Motor neuron (in vitro differentiated cells): Measurements from ENCODE around the gene ABI3BP. TPM values are rescaled to one million over a fixed set of nuclear protein-coding genes. Genes with fewer than 3 reads are reported as not detected.

Experiments used
- ATAC-seq, 8 experiments: fragments of 200-7000 bp; cut with Tn5 transposase; replicated peaks in 6 of 8; 2 replicates each; pipeline ENCODE4 v1.8.0; 2021; ENCODE audit warnings: mild to moderate bottlenecking in 8 of 8, moderate library complexity in 8 of 8
- H3K27ac ChIP-seq, 2 donors: fragments of 250-450 bp; sonication (Bioruptor Pico); 2 replicates each; pipeline ENCODE4 v1.9.0; 2021; ENCODE audit warnings: antibody characterized with exemption in 2 of 2, mild to moderate bottlenecking in 2 of 2, moderate library complexity in 1 of 2
- H3K4me1 ChIP-seq, 2 donors: fragments of 250-450 bp; sonication (Bioruptor Pico); replicated peaks in 1 of 2; 2 replicates each; pipeline ENCODE4 v1.6.1; 2021; ENCODE audit warnings: antibody characterized with exemption in 2 of 2, mild to moderate bottlenecking in 2 of 2, moderate library complexity in 1 of 2
- H3K4me3 ChIP-seq, 5 donors: fragments of 250-450 bp; sonication (Bioruptor Pico); 2 replicates each; pipeline ENCODE4 v1.9.0; 2021; ENCODE audit warnings: antibody characterized with exemption in 5 of 5, mild to moderate bottlenecking in 5 of 5, moderate library complexity in 4 of 5
- WGBS, 10 experiments: fragments of 450-650 bp; shearing (Covaris generic); methylation state at CpG; one replicate each; pipeline ENCODE4 v1.0.0; 2022; 5-methylcytosine and 5-hydroxymethylcytosine counted together
- in situ Hi-C, 9 experiments: fragments of 400-800 bp; cut with MboI; loops; one replicate each; pipeline ENCODE4 v1.15.0; 2021; ENCODE audit warnings: low sequenced_read_pairs in 9 of 9, low pct_unique_long_range_greater_than_20kb in 2 of 9; ENCODE audit not compliant: unreplicated experiment in 9 of 9
- total RNA-seq, 8 experiments: library from RNA; unstranded; fragments of 300-600 nt; gene quantifications; 2 replicates each; pipeline versions ENCODE4 v1.2.3 to v1.2.4, GENCODE V29; 2022

Gene ABI3BP
- total RNA-seq, 8 experiments from 2014 or later = 1.0 to 8.1 (median 2.3) TPM

- peak overlapping the region; percentile 96 to 97 for H3K27ac ChIP-seq
- WGBS, 10 experiments = 0 to 18% (median 7%) methylated on average over 1 to 8 of the region's 8 CpGs; no CpG with 5 or more reads in 1 of the 10 experiments
These were observed 282.8 kb downstream of the ABI3BP start for GRCh38 chr3:100710261-100710968.

GRCh38 chr3:100709842-100710260, 283.4 kb downstream of the ABI3BP start:
- 0 to 20% (median 0%) methylated on average over 1 to 4 of the region's 23 CpGs; no CpG with 5 or more reads in 4 of the 10 experiments for WGBS, 10 experiments

More at GRCh38 chr3:100710261-100710968, 282.8 kb downstream of the ABI3BP start:
- H3K4me3 ChIP-seq = peak overlapping the region; percentile 53 to 64 (median 62)
- H3K4me1 ChIP-seq = peaks cover 11 to 13% of the 10 kb centered on the region in 2 donors
- peak in 3 of 8 experiments; percentile 6 to 19 (median 14) for ATAC-seq
- in situ Hi-C loops = no loop called here

DNA sequence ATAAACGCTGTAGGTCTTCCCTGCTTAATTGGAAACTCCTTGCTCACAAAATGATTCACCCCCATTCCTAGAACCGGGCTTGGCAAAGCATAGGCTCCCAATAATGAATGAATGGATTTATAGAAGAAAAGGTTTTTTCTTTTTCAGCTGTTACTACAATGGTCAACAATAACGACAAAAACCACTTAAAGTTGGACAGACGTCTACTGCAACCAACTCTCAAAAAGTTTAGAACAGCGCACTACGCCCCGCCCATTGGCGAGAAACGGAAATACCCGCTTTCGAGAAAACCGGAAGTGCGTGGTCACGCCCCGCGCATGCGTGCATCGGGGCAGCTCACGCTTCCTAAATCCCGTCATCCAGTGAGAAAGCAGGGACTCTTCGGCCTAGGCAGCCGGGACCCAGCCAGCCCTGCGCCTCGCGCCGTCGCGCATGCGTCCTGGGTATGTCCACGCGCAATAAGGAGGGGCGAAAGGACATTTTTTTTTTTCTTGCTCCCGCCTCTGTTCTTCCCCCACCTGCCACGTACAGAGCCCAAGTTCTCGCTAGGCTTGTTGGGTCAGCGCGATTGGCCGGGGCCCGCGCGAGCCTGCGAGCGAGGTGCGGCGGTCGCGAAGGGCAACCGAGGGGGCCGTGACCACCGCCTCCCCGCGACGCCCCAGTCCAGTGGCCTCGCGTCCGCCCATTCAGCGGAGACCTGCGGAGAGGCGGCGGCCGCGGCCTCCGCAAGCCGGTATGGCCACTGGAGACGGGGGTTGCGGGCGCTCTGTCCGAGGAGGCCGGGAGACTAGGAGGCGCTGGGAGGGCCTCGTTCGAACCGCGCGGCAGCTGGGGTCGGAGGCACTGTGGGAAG, 284.0 kb downstream of the ABI3BP start, which contains the start of gene TFG:
Gene TFG, plus strand, starts transcription at position 506 of the 853 bp plus-strand sequence. CDS start 4,192 bp downstream, outside the sequence.
- Histone ChIP-seq H3K4me3 (peak within 1 kb of the TSS; percentile 53 to 64 (median 62)), H3K27ac (peak within 1 kb of the TSS; percentile 96 to 97), H3K4me1 (peaks cover 11 to 13% of the 10 kb centered on the region in 2 donors)
- 0 to 5% (median 0%) methylated on average over 1 to 22 of the region's 76 CpGs; no CpG with 5 or more reads in 1 of the 10 experiments for WGBS, 10 experiments
- in situ Hi-C loops = no loop called here
- ATAC-seq = peak; percentile 86 to 94 (median 93)

More at GRCh38 chr3:100709842-100710260, 283.4 kb downstream of the ABI3BP start:
- H3K27ac ChIP-seq = peak overlapping the region; percentile 96 to 97
- peak overlapping the region; percentile 53 to 64 (median 62) for H3K4me3 ChIP-seq
- H3K4me1 ChIP-seq = peaks cover 11 to 13% of the 10 kb centered on the region in 2 donors
- in situ Hi-C loops = no loop called here
- ATAC-seq = peak; percentile 4 to 54 (median 36)

- peak overlapping the region; percentile 31 to 64 (median 62) for H3K4me3 ChIP-seq
- peak overlapping the region; percentile 37 to 56 for H3K27ac ChIP-seq
- in situ Hi-C loops = no loop called here
- WGBS, 10 experiments = 17 to 100% (median 85%) methylated on average over 1 to 3 of the region's 3 CpGs; no CpG with 5 or more reads in 1 of the 10 experiments
- no peak for ATAC-seq
- H3K4me1 ChIP-seq = peaks cover 11 to 13% of the 10 kb centered on the region in 2 donors
These were observed 284.6 kb downstream of the ABI3BP start for GRCh38 chr3:100708644-100708988.

DNA sequence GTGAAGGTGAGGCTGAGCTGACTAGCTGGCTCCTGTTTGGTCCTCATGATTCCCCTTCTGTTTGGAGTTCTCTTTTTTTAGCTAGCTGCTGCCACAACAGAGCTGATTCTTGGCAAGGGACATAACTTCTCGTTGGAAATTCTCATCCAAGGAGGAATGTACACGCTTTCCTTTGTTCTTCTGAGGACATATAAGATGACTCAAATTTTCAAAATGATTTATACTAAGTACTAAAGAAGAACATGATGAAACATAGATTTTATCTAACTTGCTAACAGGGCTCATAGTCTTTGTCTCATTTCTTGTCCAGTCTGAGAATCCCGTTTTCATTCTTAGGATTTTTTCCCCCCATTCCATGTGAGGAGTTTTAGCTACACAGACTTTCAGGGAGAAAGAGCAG, 286.9 kb downstream of the ABI3BP start:
- H3K4me1 ChIP-seq = peaks cover 11 to 13% of the 10 kb centered on the region in 2 donors
- no peak overlapping the region for H3K4me3 ChIP-seq
- no peak for ATAC-seq
- in situ Hi-C loops = no loop called here
- WGBS, 10 experiments = 0 to 90% (median 49%) methylated on average over 1 to 3 of the region's 3 CpGs
- no peak overlapping the region for H3K27ac ChIP-seq

DNA sequence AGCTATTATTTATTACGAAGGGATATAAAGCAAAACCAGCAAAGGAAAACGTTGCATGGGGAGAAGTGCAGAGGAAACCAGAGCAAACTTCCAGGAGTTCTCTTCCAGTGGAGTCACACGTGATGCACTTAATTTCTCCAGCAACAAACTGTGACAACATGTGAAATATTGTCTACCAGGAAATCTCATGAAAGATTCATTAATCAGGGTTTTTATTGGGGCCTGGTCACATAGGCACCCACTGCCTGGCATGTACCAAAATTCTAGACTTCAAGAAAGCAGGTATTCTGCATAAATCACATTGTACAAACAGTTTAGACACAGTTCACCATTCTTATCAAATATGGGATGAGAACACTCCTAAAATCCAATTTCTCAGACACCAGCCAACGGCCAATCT, 289.4 kb downstream of the ABI3BP start:
- H3K27ac ChIP-seq = no peak overlapping the region
- peaks cover 4 to 6% of the 10 kb centered on the region in 2 donors for H3K4me1 ChIP-seq
- H3K4me3 ChIP-seq = no peak overlapping the region
- in situ Hi-C loops = no loop called here
- 17 to 93% (median 68%) methylated on average over 1 to 4 of the region's 4 CpGs; no CpG with 5 or more reads in 2 of the 10 experiments for WGBS, 10 experiments
- ATAC-seq = no peak

- Histone ChIP-seq H3K27ac (no peak overlapping the region), H3K4me1 (no peaks in the 10 kb centered on the region), H3K4me3 (no peak overlapping the region)
- 47 to 90% (median 81%) methylated on average over 1 to 5 of the region's 5 CpGs for WGBS, 10 experiments
- no peak for ATAC-seq
- in situ Hi-C loops = no loop called here
These were observed 290.3 kb downstream of the ABI3BP start for GRCh38 chr3:100702980-100703345.

DNA sequence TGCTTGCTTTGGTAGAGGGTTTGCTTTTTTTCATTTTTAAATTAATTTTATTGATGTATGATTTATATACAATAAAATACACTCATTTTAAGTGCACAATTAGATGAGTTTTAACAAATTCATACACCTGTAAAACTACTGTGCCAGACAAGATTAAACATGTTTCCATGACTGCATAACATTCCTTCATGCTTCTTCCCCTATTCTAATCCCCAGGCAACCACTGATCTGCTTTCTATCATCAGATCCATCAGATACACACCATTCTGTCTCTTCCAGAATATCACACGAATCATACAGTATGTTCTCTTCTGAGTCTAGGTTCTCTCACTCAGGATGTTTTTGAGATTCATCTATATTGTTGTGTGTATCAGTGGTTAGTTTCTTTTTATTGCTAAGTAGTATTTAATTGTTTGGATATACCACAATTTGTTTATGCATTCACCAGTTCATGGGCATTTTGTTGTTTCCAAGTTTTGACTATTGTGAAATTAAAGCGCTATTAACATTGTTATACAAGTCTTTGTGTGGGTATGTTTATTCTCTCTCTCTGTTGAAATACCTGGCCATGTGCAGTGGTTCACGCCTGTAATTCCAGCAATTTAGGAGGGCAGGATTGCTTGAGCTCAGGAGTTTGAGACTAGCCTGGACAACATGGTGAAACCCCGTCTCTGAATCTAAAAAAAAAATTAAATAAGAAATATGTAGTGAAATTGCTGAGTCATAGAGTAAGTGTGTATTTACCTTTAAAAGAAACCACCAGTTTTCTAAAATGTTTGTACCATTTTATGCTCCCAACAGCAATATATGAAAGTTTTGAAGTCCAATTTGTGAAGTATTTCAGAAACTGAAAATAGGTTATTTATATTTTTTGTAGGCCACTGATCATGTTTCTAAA, 290.9 kb downstream of the ABI3BP start:
- in situ Hi-C loops = no loop called here

DNA sequence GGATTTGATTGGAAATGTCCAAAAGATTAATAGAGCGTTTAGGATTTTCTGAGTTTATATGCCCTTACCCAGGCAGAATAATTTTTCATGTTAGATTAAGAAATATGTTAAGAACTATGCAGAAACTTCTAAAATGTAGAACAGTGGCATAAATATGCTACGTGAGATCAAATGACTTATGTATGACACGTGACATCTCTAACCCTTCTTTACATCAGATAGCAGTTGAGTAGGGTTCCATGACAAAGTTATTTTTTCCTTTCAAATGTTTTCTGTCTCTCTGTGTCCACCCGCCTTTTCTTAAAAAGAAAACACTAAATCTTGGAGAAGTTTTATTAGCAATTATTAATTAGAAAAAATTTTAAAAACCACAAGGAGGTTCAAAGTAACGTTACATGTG, 292.5 kb downstream of the ABI3BP start:
- H3K4me3 ChIP-seq = no peak overlapping the region
- no peak overlapping the region for H3K27ac ChIP-seq
- in situ Hi-C loops = no loop called here
- WGBS, 10 experiments = 50 to 100% (median 86%) methylated on average over 2 to 5 of the region's 5 CpGs
- no peak for ATAC-seq
- H3K4me1 ChIP-seq = no peaks in the 10 kb centered on the region

More for the DNA sequence above, 290.9 kb downstream of the ABI3BP start:
- H3K4me1 ChIP-seq = no peaks in the 10 kb centered on the region
- WGBS, 10 experiments = 23 to 100% (median 82%) methylated on average over 1 to 4 of the region's 4 CpGs
- no peak overlapping the region for H3K4me3 ChIP-seq
- H3K27ac ChIP-seq = no peak overlapping the region
- ATAC-seq = no peak
